PC-3 (cell line): Measurements from ENCODE around the gene BMPER. TPM values are rescaled to one million over a fixed set of nuclear protein-coding genes. Genes with fewer than 3 reads are reported as not detected.

Experiments
- ATAC-seq: fragments of 200-7000 bp; cut with Tn5 transposase; 2 replicates; pipeline ENCODE4 v1.9.1; 2020; ENCODE audit warnings: mild to moderate bottlenecking, moderate library complexity
- BruUV-seq: library from RNA; stranded (reverse); fragments of 400-500 nt; replicated peaks from 2 replicates; lab custom pipeline; 2021; lab: Mats Ljungman, UMichigan
- CTCF ChIA-PET: fragments of 300-600 bp; sonication (Branson Sonifier 250); formaldehyde crosslinking; loops from one replicate; lab custom pipeline; 2022; ENCODE audit warnings: antibody characterized with exemption; lab: Charles Lee
- POLR2A ChIA-PET: fragments of 300-600 bp; sonication (Branson Sonifier 250); formaldehyde crosslinking; loops from one replicate; lab custom pipeline; 2022; ENCODE audit warnings: antibody characterized with exemption; ENCODE audit not compliant: unreplicated experiment; lab: Charles Lee
- DNase-seq: peaks from one replicate; pipeline ENCODE4 v3.0.0-alpha.2; 2015
- H2AFZ ChIP-seq: fragments of 300-600 bp; sonication (generic); 2 replicates; pipeline ENCODE4 v1.6.0; 2016; ENCODE audit warnings: antibody characterized with exemption, low read length
- H3F3A ChIP-seq: fragments of 300-600 bp; sonication (generic); one replicate; pipeline ENCODE4 v1.6.0; 2017; ENCODE audit warnings: antibody characterized with exemption, low read length, control low read depth, mild to moderate bottlenecking; ENCODE audit not compliant: unreplicated experiment
- H3K27ac ChIP-seq: fragments of 300-600 bp; sonication (generic); 2 replicates; pipeline ENCODE4 v1.5.1; 2016; ENCODE audit warnings: mild to moderate bottlenecking, low read length
- H3K27me3 ChIP-seq: fragments of 300-600 bp; sonication (generic); 2 replicates; pipeline ENCODE4 v1.6.1; 2016; ENCODE audit warnings: low read length, mixed read lengths
- H3K36me3 ChIP-seq: fragments of 300-600 bp; sonication (generic); 2 replicates; pipeline ENCODE4 v1.6.1; 2016; ENCODE audit warnings: low read depth, mixed run types, low read length, mixed read lengths
- H3K4me1 ChIP-seq: fragments of 300-600 bp; sonication (generic); 2 replicates; pipeline ENCODE4 v1.5.1; 2016; ENCODE audit warnings: low read length; ENCODE audit not compliant: insufficient read depth
- H3K4me2 ChIP-seq: fragments of 300-600 bp; sonication (generic); 2 replicates; pipeline ENCODE4 v1.6.0; 2016; ENCODE audit warnings: low read length
- H3K4me3 ChIP-seq: fragments of 300-600 bp; sonication (generic); 2 replicates; pipeline ENCODE4 v1.5.1; 2016; ENCODE audit warnings: mild to moderate bottlenecking, low read length, mixed read lengths
- H3K79me2 ChIP-seq: fragments of 300-600 bp; sonication (generic); 2 replicates; pipeline ENCODE4 v1.6.1; 2017; ENCODE audit warnings: low read length, mixed read lengths
- H3K9ac ChIP-seq: fragments of 300-600 bp; sonication (generic); 2 replicates; pipeline ENCODE4 v1.6.0; 2016; ENCODE audit warnings: mild to moderate bottlenecking, low read length
- H3K9me2 ChIP-seq: fragments of 300-600 bp; sonication (generic); replicated peaks from 2 replicates; pipeline ENCODE4 v1.6.1; 2016; ENCODE audit warnings: mixed run types, low read length, mixed read lengths
- H3K9me3 ChIP-seq: fragments of 300-600 bp; sonication (generic); 2 replicates; pipeline ENCODE4 v1.6.1; 2016; ENCODE audit warnings: low read length, mixed read lengths
- H4K20me1 ChIP-seq: fragments of 300-600 bp; sonication (generic); 2 replicates; pipeline ENCODE4 v1.6.1; 2016; ENCODE audit warnings: low read length, mixed read lengths
- EZH2 ChIP-seq: fragments of 300-600 bp; sonication (generic); IDR thresholded peaks from one replicate; pipeline ENCODE4 v1.6.1; 2017; ENCODE audit warnings: antibody characterized with exemption, mild to moderate bottlenecking, low read length; ENCODE audit not compliant: unreplicated experiment
- EZH2phosphoT487 ChIP-seq: fragments of 300-600 bp; sonication (generic); IDR thresholded peaks from 2 replicates; pipeline ENCODE4 v1.6.1; 2018; ENCODE audit warnings: mild to moderate bottlenecking, antibody characterized with exemption, low read length, borderline replicate concordance
- intact Hi-C: fragments of 100-400 bp; cut with micrococcal nuclease; formaldehyde crosslinking; loops from 2 replicates; pipeline ENCODE4 v1.9.0; 2023
- total RNA-seq: library from RNA; depleted of rRNA; stranded (reverse); fragments of >200 nt; gene quantifications from 2 replicates; pipeline ENCODE4 v1.2.3, GENCODE V29; 2014
- TF ChIP-seq, protein P1 (sequence below): fragments of 300-600 bp; sonication (generic); conservative IDR thresholded peaks from 2 replicates; pipeline ENCODE4 v1.5.1; 2017; ENCODE audit warnings: antibody characterized with exemption, low read depth, mild to moderate bottlenecking, low read length

Gene BMPER
- total RNA-seq, 1 experiment from 2014 or later = 0.11 TPM

DNA sequence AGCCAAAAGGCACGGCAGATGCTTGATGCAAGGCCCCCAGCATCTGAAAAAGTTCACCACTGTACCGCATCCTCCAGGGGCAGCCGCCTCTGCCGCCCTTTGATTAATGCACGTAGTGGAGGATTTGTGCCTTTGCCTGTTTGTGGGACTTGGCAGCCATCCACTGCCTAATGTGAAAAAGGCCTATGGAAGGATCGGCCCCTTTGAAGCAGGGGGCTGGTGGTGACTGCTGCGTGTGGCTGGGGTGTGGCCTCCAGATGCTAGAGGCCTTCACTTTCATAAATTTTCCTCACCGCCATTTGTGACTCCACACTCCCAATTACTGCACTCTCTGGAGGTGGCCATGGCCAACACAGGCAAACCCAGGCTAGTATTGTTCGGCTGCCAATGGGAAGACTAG, 226.0 kb downstream of the BMPER start:
- ATAC-seq (no peak), DNase-seq (no peak)
- Histone ChIP-seq H3K4me3 (no peak overlapping the region), H3K27me3 (peaks cover 17% of the 10 kb centered on the region), H2AFZ (no peak overlapping the region), H3K36me3 (no peaks in the 10 kb centered on the region), H4K20me1 (no peaks in the 10 kb centered on the region), H3F3A (no peaks in the 10 kb centered on the region), H3K9me2 (no peaks in the 10 kb centered on the region), H3K4me2 (no peak overlapping the region), H3K4me1 (no peaks in the 10 kb centered on the region), H3K9me3 (no peaks in the 10 kb centered on the region), H3K9ac (no peak overlapping the region), H3K27ac (no peak overlapping the region), H3K79me2 (no peaks in the 10 kb centered on the region)
- BruUV-seq = no TSS peak
- CTCF ChIA-PET = no interaction called here
- intact Hi-C loops = no loop called here
- no peak for TF ChIP-seq EZH2phosphoT487
- TF ChIP-seq, protein P1, sequence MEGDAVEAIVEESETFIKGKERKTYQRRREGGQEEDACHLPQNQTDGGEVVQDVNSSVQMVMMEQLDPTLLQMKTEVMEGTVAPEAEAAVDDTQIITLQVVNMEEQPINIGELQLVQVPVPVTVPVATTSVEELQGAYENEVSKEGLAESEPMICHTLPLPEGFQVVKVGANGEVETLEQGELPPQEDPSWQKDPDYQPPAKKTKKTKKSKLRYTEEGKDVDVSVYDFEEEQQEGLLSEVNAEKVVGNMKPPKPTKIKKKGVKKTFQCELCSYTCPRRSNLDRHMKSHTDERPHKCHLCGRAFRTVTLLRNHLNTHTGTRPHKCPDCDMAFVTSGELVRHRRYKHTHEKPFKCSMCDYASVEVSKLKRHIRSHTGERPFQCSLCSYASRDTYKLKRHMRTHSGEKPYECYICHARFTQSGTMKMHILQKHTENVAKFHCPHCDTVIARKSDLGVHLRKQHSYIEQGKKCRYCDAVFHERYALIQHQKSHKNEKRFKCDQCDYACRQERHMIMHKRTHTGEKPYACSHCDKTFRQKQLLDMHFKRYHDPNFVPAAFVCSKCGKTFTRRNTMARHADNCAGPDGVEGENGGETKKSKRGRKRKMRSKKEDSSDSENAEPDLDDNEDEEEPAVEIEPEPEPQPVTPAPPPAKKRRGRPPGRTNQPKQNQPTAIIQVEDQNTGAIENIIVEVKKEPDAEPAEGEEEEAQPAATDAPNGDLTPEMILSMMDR = no peak
- TF ChIP-seq EZH2 = no peak
- POLR2A ChIA-PET = no interaction called here

DNA sequence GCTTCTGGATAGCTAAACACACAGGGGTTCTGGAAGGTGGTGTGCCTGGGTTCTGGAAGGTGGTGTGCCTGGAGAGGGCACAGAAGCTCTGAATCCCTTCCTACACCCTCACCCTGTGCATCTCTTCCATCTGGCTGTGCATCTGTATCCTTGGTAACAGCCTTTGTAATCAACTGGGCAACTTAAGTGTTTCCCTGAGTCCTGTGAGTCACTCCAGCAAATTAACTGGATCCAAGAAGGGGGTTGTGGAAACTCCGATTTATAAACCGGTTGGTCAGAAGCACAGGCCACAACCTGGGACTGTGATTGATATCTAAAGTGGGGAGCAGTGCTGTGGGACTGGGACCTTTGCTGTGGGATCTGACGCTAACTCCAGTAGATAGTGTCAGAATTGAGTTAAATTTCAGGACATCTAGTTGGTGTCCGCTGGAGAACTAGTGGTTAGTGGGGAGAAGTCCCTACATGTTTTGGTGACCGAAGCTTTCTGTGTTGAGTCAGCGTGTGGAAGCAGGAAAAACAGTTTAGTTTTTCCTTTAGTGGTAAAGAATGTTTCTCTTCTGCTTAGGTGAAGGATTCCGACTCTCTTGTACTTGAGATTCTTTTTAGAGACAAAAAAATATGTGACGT, 228.1 kb downstream of the BMPER start:
- no peak overlapping the region for H2AFZ ChIP-seq
- peak; percentile 10 for DNase-seq
- no peaks in the 10 kb centered on the region for H3K4me1 ChIP-seq
- no TSS peak for BruUV-seq
- no peaks in the 10 kb centered on the region for H3K9me3 ChIP-seq
- TF ChIP-seq EZH2 = no peak
- TF ChIP-seq, protein P1 = no peak
- no peak for TF ChIP-seq EZH2phosphoT487
- H3K4me2 ChIP-seq = no peak overlapping the region
- no peak overlapping the region for H3K4me3 ChIP-seq
- no peaks in the 10 kb centered on the region for H4K20me1 ChIP-seq
- CTCF ChIA-PET = no interaction called here
- H3F3A ChIP-seq = no peaks in the 10 kb centered on the region
- no peak overlapping the region for H3K27ac ChIP-seq
- no peaks in the 10 kb centered on the region for H3K79me2 ChIP-seq
- H3K9ac ChIP-seq = no peak overlapping the region
- POLR2A ChIA-PET = no interaction called here
- ATAC-seq = no peak
- intact Hi-C loops = no loop called here
- no peaks in the 10 kb centered on the region for H3K9me2 ChIP-seq
- no peaks in the 10 kb centered on the region for H3K36me3 ChIP-seq
- peaks cover 7% of the 10 kb centered on the region for H3K27me3 ChIP-seq

- ChIA-PET POLR2A (no interaction called here), CTCF (interaction anchor here (0.7 kb wide), 1 partner anchor 66 kb away, joined by 3 read pairs; no protein-coding TSS in a partner anchor)
- Histone ChIP-seq H3F3A (no peaks in the 10 kb centered on the region), H3K36me3 (no peaks in the 10 kb centered on the region), H3K9me3 (no peaks in the 10 kb centered on the region), H3K4me3 (no peak overlapping the region), H3K9ac (no peak overlapping the region), H3K27ac (no peak overlapping the region), H3K4me1 (no peaks in the 10 kb centered on the region), H3K4me2 (no peak overlapping the region), H3K27me3 (peaks cover 10% of the 10 kb centered on the region), H3K9me2 (no peaks in the 10 kb centered on the region), H2AFZ (no peak overlapping the region), H4K20me1 (no peaks in the 10 kb centered on the region), H3K79me2 (no peaks in the 10 kb centered on the region)
- no TSS peak for BruUV-seq
- peak; percentile 58 for ATAC-seq
- peak; percentile 62 for DNase-seq
- TF ChIP-seq, protein P1 = peak; percentile 76
- TF ChIP-seq EZH2 (no peak), EZH2phosphoT487 (no peak)
- intact Hi-C loops = no loop called here
Measured at GRCh38 chr7:34133983-34134782, 228.8 kb downstream of the BMPER start.
